Measurements from ENCODE around the gene SETBP1.

Gene SETBP1

DNA sequence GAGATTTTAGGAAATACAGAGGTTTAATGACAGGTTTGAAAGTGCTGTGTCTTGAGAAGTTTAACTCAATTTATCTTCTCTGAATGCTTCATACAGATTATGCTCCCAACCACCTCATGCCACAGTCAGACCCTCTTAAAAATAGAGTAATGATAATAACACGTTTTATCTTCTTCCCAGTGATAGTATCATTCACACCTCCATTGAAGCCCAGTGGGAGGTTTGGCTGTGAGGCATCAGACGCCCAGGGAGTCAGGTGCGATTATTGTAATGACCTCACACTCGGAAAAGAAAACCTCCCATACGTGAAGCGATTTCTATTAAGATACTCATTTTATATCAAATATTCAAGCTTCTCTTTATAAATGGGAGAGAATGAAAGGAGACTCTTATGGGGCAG, 366.3 kb downstream of the SETBP1 start:
- H3K4me1 ChIP-seq (ENCODE audit: control insufficient read depth, insufficient read depth, low read length, unreplicated experiment), result peaks cover 20% of the 10 kb centered on the region
- peaks cover 5% of the 10 kb centered on the region; the same call in 1 of the 2 replicates for H3K27me3 ChIP-seq (ENCODE audit: insufficient read depth, low read length)
- no peak overlapping the region for H3K4me3 ChIP-seq (ENCODE audit: low read depth, low read length)
- H3K27ac ChIP-seq (ENCODE audit: low read depth, low read length), result no peak overlapping the region
- no peaks in the 10 kb centered on the region for H3K36me3 ChIP-seq (ENCODE audit: insufficient read depth, low read length)
- H3K79me2 ChIP-seq (ENCODE audit: control insufficient read depth, insufficient read depth, low read length, unreplicated experiment), result no peaks in the 10 kb centered on the region
- H2AFZ ChIP-seq (ENCODE audit: low read length, unreplicated experiment), result no peak overlapping the region

- Histone ChIP-seq H3K4me3 (ENCODE audit: low read depth, low read length) (no peak overlapping the region), H3K79me2 (ENCODE audit: control insufficient read depth, insufficient read depth, low read length, unreplicated experiment) (no peaks in the 10 kb centered on the region), H3K36me3 (ENCODE audit: insufficient read depth, low read length) (no peaks in the 10 kb centered on the region), H3K4me1 (ENCODE audit: control insufficient read depth, insufficient read depth, low read length, unreplicated experiment) (peaks cover 20% of the 10 kb centered on the region), H2AFZ (ENCODE audit: low read length, unreplicated experiment) (no peak overlapping the region), H3K27ac (ENCODE audit: low read depth, low read length) (no peak overlapping the region), H3K27me3 (ENCODE audit: insufficient read depth, low read length) (peaks cover 5% of the 10 kb centered on the region; the same call in 1 of the 2 replicates)
Measured at GRCh38 chr18:45049578-45050319, 369.1 kb downstream of the SETBP1 start.

- H3K36me3 ChIP-seq (ENCODE audit: insufficient read depth, low read length), result no peaks in the 10 kb centered on the region
- no peak overlapping the region for H3K4me3 ChIP-seq (ENCODE audit: low read depth, low read length)
- no peaks in the 10 kb centered on the region for H3K79me2 ChIP-seq (ENCODE audit: control insufficient read depth, insufficient read depth, low read length, unreplicated experiment)
- no peak overlapping the region for H2AFZ ChIP-seq (ENCODE audit: low read length, unreplicated experiment)
- H3K27ac ChIP-seq (ENCODE audit: low read depth, low read length), result peak overlapping the region; percentile 25
- no peaks in the 10 kb centered on the region for H3K27me3 ChIP-seq (ENCODE audit: insufficient read depth, low read length)
- peaks cover 20% of the 10 kb centered on the region for H3K4me1 ChIP-seq (ENCODE audit: control insufficient read depth, insufficient read depth, low read length, unreplicated experiment)
Measured at GRCh38 chr18:45050712-45051601, 370.3 kb downstream of the SETBP1 start.

DNA sequence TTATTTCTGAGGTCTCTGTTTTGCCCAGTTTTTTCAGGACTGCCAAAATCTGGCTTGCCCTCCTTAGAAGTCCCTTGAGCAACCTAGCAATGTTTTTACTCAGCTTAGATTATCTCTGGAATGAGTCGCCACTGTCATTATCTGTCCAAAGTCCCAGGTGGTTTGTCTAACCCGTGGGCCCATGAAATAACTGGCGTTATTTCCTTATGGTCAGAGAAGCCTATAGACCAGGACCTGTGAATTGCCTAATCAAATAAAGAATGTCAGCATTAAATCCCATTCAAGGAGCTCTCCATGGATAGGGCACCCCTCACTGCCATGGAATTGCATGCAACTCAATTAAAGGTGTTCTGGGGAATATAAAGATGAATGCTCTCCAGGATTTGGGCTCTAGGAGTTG, 373.9 kb downstream of the SETBP1 start:
- Histone ChIP-seq H3K79me2 (ENCODE audit: control insufficient read depth, insufficient read depth, low read length, unreplicated experiment) (no peaks in the 10 kb centered on the region), H2AFZ (ENCODE audit: low read length, unreplicated experiment) (no peak overlapping the region), H3K27me3 (ENCODE audit: insufficient read depth, low read length) (no peaks in the 10 kb centered on the region), H3K4me3 (ENCODE audit: low read depth, low read length) (no peak overlapping the region), H3K4me1 (ENCODE audit: control insufficient read depth, insufficient read depth, low read length, unreplicated experiment) (peaks cover 23% of the 10 kb centered on the region), H3K36me3 (ENCODE audit: insufficient read depth, low read length) (no peaks in the 10 kb centered on the region), H3K27ac (ENCODE audit: low read depth, low read length) (no peak overlapping the region)

- H3K4me1 ChIP-seq (ENCODE audit: control insufficient read depth, insufficient read depth, low read length, unreplicated experiment), result peaks cover 24% of the 10 kb centered on the region
- no peak overlapping the region for H3K27ac ChIP-seq (ENCODE audit: low read depth, low read length)
- no peaks in the 10 kb centered on the region for H3K36me3 ChIP-seq (ENCODE audit: insufficient read depth, low read length)
- H3K79me2 ChIP-seq (ENCODE audit: control insufficient read depth, insufficient read depth, low read length, unreplicated experiment), result no peaks in the 10 kb centered on the region
- H3K4me3 ChIP-seq (ENCODE audit: low read depth, low read length), result no peak overlapping the region
- no peaks in the 10 kb centered on the region for H3K27me3 ChIP-seq (ENCODE audit: insufficient read depth, low read length)
- no peak overlapping the region for H2AFZ ChIP-seq (ENCODE audit: low read length, unreplicated experiment)
Measured at GRCh38 chr18:45055811-45056210, 375.1 kb downstream of the SETBP1 start.

DNA sequence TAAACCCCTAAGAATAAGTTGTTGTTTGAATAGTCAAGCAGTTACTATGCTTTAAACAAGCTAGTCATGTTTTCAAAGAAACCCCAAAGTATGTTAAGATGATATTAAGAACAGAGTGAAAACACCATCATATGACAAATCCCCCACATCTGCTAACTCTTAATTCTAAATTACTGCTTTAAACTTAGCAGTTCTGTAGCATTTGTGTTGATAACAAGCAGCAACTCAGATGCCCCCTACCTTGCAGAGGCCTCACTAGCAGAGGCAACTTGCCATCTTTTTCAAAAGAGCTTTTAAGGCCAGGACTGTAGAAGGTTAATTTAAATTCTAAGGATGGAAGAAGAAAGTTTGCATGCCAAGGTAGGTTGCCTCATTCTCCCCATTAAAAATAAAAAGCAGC, 376.2 kb downstream of the SETBP1 start:
- Histone ChIP-seq H3K27ac (ENCODE audit: low read depth, low read length) (no peak overlapping the region), H3K36me3 (ENCODE audit: insufficient read depth, low read length) (no peaks in the 10 kb centered on the region), H3K4me3 (ENCODE audit: low read depth, low read length) (no peak overlapping the region), H3K27me3 (ENCODE audit: insufficient read depth, low read length) (no peaks in the 10 kb centered on the region), H3K4me1 (ENCODE audit: control insufficient read depth, insufficient read depth, low read length, unreplicated experiment) (peaks cover 15% of the 10 kb centered on the region), H2AFZ (ENCODE audit: low read length, unreplicated experiment) (no peak overlapping the region), H3K79me2 (ENCODE audit: control insufficient read depth, insufficient read depth, low read length, unreplicated experiment) (no peaks in the 10 kb centered on the region)

- Histone ChIP-seq H3K27me3 (ENCODE audit: insufficient read depth, low read length) (no peaks in the 10 kb centered on the region), H3K4me1 (ENCODE audit: control insufficient read depth, insufficient read depth, low read length, unreplicated experiment) (peaks cover 15% of the 10 kb centered on the region), H2AFZ (ENCODE audit: low read length, unreplicated experiment) (no peak overlapping the region), H3K79me2 (ENCODE audit: control insufficient read depth, insufficient read depth, low read length, unreplicated experiment) (no peaks in the 10 kb centered on the region), H3K27ac (ENCODE audit: low read depth, low read length) (no peak overlapping the region), H3K36me3 (ENCODE audit: insufficient read depth, low read length) (no peaks in the 10 kb centered on the region), H3K4me3 (ENCODE audit: low read depth, low read length) (no peak overlapping the region)
Measured at GRCh38 chr18:45057955-45058600, 377.4 kb downstream of the SETBP1 start.

- H3K27me3 ChIP-seq (ENCODE audit: insufficient read depth, low read length), result no peaks in the 10 kb centered on the region
- peak overlapping the region; percentile 49 for H3K27ac ChIP-seq (ENCODE audit: low read depth, low read length)
- no peaks in the 10 kb centered on the region for H3K79me2 ChIP-seq (ENCODE audit: control insufficient read depth, insufficient read depth, low read length, unreplicated experiment)
- H3K4me1 ChIP-seq (ENCODE audit: control insufficient read depth, insufficient read depth, low read length, unreplicated experiment), result peaks cover 15% of the 10 kb centered on the region
- H2AFZ ChIP-seq (ENCODE audit: low read length, unreplicated experiment), result no peak overlapping the region
- no peak overlapping the region for H3K4me3 ChIP-seq (ENCODE audit: low read depth, low read length)
- no peaks in the 10 kb centered on the region for H3K36me3 ChIP-seq (ENCODE audit: insufficient read depth, low read length)
Measured at GRCh38 chr18:45059695-45060094, 379.0 kb downstream of the SETBP1 start.

DNA sequence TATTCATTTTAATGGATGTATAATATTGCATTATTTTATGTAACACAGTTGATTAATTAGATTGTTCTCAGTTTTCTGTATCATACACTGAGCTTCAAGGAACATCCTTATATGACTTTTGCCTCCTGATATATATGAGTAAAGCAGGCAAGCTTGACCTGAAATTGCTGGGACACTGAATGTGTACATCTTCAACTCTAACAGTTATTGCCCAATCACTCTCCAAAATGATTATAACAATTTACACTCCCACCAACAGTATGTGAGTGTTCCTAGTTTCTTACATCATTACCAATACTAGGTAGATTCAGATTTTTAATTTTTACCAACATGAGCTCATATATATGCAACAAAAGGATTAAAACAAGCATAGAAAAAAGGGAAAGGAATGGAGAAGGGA, 379.4 kb downstream of the SETBP1 start:
- H3K27ac ChIP-seq (ENCODE audit: low read depth, low read length), result peak overlapping the region; percentile 49
- peaks cover 15% of the 10 kb centered on the region for H3K4me1 ChIP-seq (ENCODE audit: control insufficient read depth, insufficient read depth, low read length, unreplicated experiment)
- H3K36me3 ChIP-seq (ENCODE audit: insufficient read depth, low read length), result no peaks in the 10 kb centered on the region
- H3K27me3 ChIP-seq (ENCODE audit: insufficient read depth, low read length), result no peaks in the 10 kb centered on the region
- no peak overlapping the region for H2AFZ ChIP-seq (ENCODE audit: low read length, unreplicated experiment)
- no peaks in the 10 kb centered on the region for H3K79me2 ChIP-seq (ENCODE audit: control insufficient read depth, insufficient read depth, low read length, unreplicated experiment)
- H3K4me3 ChIP-seq (ENCODE audit: low read depth, low read length), result no peak overlapping the region

DNA sequence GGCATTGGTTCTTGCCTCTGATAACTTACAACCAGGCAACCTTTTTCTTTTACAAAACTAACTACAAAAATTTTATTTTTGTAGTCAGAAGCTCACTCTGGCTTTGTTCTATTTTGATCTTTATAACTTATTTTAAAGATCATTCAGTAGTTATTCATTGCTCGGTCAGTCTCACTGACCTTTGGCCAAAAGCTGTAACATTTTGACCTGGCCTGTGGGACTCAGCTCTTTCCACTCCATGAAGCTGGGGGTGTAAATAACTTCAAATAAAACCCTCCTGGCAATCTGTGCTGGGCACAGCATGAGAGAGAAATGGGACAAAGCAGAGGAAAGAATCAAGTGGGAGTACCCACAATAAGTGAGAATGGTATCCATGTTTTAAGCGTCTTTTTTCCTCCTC, 380.7 kb downstream of the SETBP1 start:
- Histone ChIP-seq H3K36me3 (ENCODE audit: insufficient read depth, low read length) (no peaks in the 10 kb centered on the region), H3K79me2 (ENCODE audit: control insufficient read depth, insufficient read depth, low read length, unreplicated experiment) (no peaks in the 10 kb centered on the region), H3K27me3 (ENCODE audit: insufficient read depth, low read length) (no peaks in the 10 kb centered on the region), H3K4me3 (ENCODE audit: low read depth, low read length) (no peak overlapping the region), H3K4me1 (ENCODE audit: control insufficient read depth, insufficient read depth, low read length, unreplicated experiment) (peaks cover 15% of the 10 kb centered on the region), H2AFZ (ENCODE audit: low read length, unreplicated experiment) (no peak overlapping the region), H3K27ac (ENCODE audit: low read depth, low read length) (no peak overlapping the region)

Measured in ACC112 (cell line).